ENCODE data around the gene CWF19L2.
"Not testable (repeated sequence)": the region's sequence is repeated elsewhere in the genome, so short reads cannot be mapped to it uniquely, and the experiment has no call there.

CWF19L2 gene

GRCh38 chr11:107457558-107458271 is at the start of gene CWF19L2:
Gene CWF19L2, minus strand, starts transcription at chr11:107457825. Its CDS starts 9 bp downstream, at chr11:107457816.
- peak; percentile 84 for DNase-seq

GRCh38 chr11:107505647-107506225 is 48.1 kb upstream of the CWF19L2 start:
- no peak for DNase-seq

GRCh38 chr11:107504981-107505380 is 47.4 kb upstream of the CWF19L2 start:
- no peak for DNase-seq

GRCh38 chr11:107501713-107502112 is 44.1 kb upstream of the CWF19L2 start:
- DNase-seq, result no peak

GRCh38 chr11:107497371-107497770 is 39.7 kb upstream of the CWF19L2 start:
- DNase-seq, result not testable (repeated sequence)

GRCh38 chr11:107496011-107496410 is 38.4 kb upstream of the CWF19L2 start:
- no peak for DNase-seq

GRCh38 chr11:107494055-107494454 is 36.4 kb upstream of the CWF19L2 start:
- no peak for DNase-seq

- DNase-seq, result no peak
These were observed 35.5 kb upstream of the CWF19L2 start for GRCh38 chr11:107493117-107493516.

GRCh38 chr11:107490836-107491235 is 33.2 kb upstream of the CWF19L2 start:
- DNase-seq, result no peak

GRCh38 chr11:107482234-107482633 is 24.6 kb upstream of the CWF19L2 start:
- no peak for DNase-seq

- no peak for DNase-seq
These were observed 21.3 kb upstream of the CWF19L2 start for GRCh38 chr11:107478922-107479321.

GRCh38 chr11:107477820-107478219 is 20.2 kb upstream of the CWF19L2 start:
- no peak for DNase-seq

- no peak for DNase-seq
These were observed 16.2 kb upstream of the CWF19L2 start for GRCh38 chr11:107473792-107474191.

- no peak for DNase-seq
These were observed 15.3 kb upstream of the CWF19L2 start for GRCh38 chr11:107472966-107473365.

GRCh38 chr11:107468596-107468995 is 11.0 kb upstream of the CWF19L2 start:
- no peak for DNase-seq

- no peak for DNase-seq
These were observed 10.1 kb upstream of the CWF19L2 start for GRCh38 chr11:107467696-107468095.

GRCh38 chr11:107466275-107466866 is 8.7 kb upstream of the CWF19L2 start:
- DNase-seq, result not testable (repeated sequence)

GRCh38 chr11:107457205-107457557 is 444 bp downstream of the CWF19L2 start:
- DNase-seq, result no peak

GRCh38 chr11:107453594-107454286 is 3.9 kb downstream of the CWF19L2 start:
- no peak for DNase-seq

- no peak for DNase-seq
These were observed 10.7 kb downstream of the CWF19L2 start for GRCh38 chr11:107446822-107447431.

- DNase-seq, result no peak
These were observed 14.9 kb downstream of the CWF19L2 start for GRCh38 chr11:107442715-107443215.

GRCh38 chr11:107439586-107440167 is 17.9 kb downstream of the CWF19L2 start:
- no peak for DNase-seq

- no peak for DNase-seq
These were observed 19.5 kb downstream of the CWF19L2 start for GRCh38 chr11:107438148-107438547.
